LNCAP (cell line): ENCODE measurements around the gene PRSS50.

Source experiments
- CTCF ChIP-seq: fragments of 450-650 bp; IDR thresholded peaks from 2 replicates; pipeline ENCODE4 v1.5.1; 2017; ENCODE audit warnings: mild to moderate bottlenecking

The PRSS50 gene

GRCh38 chr3:46684891-46685290 lies 32.8 kb downstream of the PRSS50 start:
- no peak for TF ChIP-seq CTCF

- TF ChIP-seq CTCF = no peak
Observed at GRCh38 chr3:46682974-46683373, 34.7 kb downstream of the PRSS50 start.

- no peak for TF ChIP-seq CTCF
Observed at GRCh38 chr3:46681856-46682540, 35.7 kb downstream of the PRSS50 start.

- no peak for TF ChIP-seq CTCF
Observed at GRCh38 chr3:46681387-46681786, 36.3 kb downstream of the PRSS50 start.

GRCh38 chr3:46680298-46680826 lies 37.3 kb downstream of the PRSS50 start:
- TF ChIP-seq CTCF = no peak

GRCh38 chr3:46679681-46680080 lies 38.0 kb downstream of the PRSS50 start:
- no peak for TF ChIP-seq CTCF

- TF ChIP-seq CTCF = no peak
Observed at GRCh38 chr3:46678280-46678679, 39.4 kb downstream of the PRSS50 start.

- TF ChIP-seq CTCF = no peak
Observed at GRCh38 chr3:46677411-46677726, 40.3 kb downstream of the PRSS50 start.
